GM19452 (cell line): ENCODE data around the gene MAGI2.
"Not testable (repeated sequence)": the region's sequence is repeated elsewhere in the genome, so short reads cannot be mapped to it uniquely, and the experiment has no call there.

Source experiments
- ATAC-seq: cut with Tn5 transposase; IDR thresholded peaks from one replicate; pipeline ENCODE4 v1.9.1; 2021; ENCODE audit not compliant: unreplicated experiment

The MAGI2 gene

DNA sequence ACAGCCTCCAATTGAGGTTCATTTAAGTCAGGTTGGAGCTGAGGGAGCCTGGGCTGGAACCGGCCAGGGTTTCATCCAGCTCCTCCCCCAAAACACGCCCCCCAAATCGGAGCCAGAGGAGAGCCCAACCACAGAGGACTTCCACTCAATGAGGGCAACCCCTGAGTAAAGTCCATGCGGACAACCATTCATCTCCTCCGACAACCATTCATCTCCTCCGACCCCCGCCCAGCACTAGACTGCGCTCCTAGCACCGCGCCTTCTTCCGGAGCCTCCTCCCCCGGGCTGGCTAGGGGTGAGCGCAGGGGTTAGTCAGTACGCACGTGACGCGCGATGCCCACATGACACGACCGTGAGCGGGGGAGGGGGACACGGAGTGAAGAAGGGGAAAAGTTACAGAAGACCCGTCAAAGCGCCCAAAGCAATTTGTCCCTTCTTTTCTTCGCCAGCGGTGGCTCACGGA is 1.4 kb downstream of the MAGI2 start:
- no peak for ATAC-seq

DNA sequence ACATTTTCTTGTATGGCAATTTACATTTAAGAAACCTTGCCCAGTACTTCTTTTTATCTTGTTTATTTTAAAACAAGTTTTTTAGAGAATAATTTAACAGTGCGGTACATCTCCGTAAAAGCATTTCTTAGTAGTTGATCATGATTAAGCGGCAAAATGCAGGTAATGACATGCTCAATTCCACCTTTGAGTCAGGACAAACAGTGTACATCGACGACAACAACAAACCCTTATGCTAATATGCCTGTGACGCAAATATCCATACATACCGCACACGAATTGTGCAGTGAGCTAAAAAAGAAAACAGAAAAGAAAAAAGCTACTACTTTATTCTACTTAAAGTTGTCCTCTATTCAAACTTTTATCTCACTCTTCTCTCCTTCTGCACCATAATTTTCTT is 1.9 kb downstream of the MAGI2 start:
- ATAC-seq, result no peak

DNA sequence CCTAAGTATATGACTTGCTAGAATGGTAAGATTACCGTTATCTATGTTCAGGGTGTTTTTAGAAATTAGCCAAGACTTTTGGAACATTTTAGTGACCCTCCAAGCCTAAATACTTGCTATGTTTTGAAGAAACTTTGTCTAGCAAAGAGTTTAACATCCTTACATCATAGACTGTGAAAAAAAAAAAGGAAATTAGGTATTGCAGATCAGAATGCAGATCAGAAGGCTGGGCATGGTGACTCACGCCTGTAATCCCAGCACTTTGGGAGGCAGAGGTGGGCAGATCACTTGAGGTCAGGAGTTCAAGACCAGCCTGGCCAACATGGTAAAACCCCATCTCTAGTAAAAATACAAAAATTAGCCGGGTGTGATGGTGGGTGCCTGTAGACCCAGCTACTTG is 10.7 kb downstream of the MAGI2 start:
- ATAC-seq, result not testable (repeated sequence)

DNA sequence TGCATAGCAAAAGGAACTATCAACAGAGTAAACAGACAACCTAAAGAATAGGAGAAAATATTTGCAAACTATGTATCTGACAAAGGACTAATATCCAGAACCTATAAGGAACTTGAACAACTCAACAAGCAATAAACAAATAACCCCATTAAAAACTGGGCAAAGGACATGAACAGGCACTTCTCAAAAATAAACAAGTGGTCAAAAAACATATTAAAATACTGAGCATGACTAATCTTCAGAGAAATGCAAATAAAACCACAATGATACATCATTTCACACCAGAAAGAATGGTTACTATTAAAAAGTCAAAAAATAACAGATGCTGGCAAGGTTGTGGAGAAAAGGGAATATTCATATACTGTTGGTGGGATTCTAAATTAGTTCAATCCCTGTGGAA is 17.1 kb downstream of the MAGI2 start:
- no peak for ATAC-seq

DNA sequence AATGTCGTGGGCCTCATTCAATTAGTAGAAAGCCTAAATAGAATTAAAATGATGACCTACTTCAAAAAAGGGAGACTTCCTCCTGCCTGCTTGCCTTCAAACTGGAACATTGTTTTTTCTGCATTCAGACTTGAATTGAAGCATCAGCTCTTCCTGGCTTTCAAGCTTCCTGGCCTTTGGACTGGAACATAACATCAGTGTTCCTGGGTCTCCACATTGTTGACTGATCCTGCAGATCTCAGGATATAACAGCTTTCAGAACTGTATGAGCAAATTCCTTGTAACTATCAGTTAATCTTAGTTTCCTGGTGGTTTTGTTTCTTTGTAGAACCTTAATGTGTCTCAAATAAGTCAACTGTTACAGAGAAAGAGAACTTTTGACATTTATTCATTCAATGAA is 18.6 kb downstream of the MAGI2 start:
- ATAC-seq, result no peak

DNA sequence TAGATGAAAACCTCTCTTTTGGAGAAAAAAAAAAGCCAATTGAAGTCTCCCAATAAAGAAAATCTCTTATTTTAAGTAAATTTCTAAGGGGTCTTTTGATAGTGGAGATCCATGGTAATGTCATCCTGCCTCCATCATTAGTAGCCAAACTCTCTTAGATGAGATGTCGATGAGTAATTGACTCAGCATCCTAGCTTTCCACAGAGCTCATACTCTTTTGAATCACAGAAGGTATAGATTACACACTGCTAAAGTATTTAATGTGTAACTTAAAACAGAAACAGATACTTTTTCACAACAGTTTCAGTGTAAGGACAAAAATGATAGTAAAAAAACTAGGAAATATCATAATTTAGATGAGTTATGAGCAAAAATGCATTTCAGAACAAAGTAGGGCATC is 19.4 kb downstream of the MAGI2 start:
- ATAC-seq, result no peak

DNA sequence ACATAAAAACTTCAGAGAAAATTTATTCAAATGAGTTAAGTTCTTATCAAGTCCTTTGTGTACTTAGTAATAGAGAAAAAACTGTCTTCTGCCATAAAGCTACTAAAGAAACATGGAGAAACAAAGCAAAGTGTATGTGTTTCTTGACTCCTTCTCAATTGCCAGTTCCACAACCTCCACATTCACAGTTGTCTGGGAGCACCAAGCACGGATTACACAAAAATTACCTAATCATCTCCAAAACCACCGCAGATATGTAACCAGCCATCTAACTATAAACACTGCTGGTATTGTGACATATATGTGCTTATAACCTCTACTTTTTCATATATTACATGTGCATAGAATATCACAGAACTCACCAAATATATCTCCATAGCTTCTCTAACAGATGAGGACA is 23.1 kb downstream of the MAGI2 start:
- ATAC-seq, result no peak

DNA sequence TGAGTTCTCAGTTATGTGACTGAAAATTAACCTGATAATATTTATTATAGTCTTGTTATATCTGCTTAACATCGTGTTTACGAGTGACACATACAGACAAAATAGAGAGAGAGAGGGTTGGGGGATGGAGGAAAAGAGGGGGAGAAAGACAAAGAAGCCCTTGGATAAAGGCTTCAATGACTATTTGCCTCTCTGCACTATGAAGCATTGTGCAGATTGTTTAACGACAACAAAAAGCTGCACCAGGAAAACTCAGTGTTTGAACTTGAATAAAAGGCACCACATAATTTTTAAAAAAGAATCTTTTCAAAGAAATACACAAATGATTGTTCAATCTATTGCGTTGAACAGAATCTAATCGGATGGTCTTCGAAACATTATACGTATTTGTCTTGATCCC is 27.8 kb downstream of the MAGI2 start:
- no peak for ATAC-seq

DNA sequence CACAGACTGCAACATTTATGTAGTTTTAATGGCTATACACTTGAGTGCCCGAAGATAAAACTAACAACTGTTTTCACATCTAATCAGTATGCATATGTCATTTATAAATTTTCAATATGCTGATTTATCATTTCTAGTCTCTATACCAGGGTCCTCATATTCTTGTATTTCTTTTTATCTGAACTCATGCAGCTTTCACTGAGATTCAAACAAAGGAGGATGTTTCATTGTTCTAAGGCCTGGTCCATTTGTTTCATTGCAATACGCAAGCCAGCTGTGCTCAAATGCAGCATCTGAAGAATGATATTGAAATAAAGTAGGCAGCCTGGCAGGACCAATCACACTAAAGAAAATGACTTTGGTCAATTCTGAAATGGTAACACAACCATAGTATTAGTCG is 31.7 kb downstream of the MAGI2 start:
- ATAC-seq, result no peak

DNA sequence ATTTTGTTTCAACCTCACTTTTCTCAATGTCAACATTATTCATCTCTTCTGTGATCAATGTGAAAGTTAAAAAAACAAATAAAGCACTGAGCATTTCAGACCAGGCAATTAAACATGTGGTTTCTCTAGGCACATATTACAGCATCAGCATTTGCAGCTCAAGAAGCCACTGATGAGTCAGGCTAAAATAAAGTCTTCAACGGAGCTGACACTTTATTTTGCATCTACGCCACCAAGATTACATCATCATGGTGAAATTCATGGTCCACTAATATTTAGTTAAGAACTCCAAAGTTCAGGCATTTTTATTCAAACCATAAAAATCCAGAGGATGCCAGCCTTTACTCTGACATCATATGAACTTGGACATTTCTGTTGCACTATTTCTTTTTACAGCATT is 33.0 kb downstream of the MAGI2 start:
- no peak for ATAC-seq

DNA sequence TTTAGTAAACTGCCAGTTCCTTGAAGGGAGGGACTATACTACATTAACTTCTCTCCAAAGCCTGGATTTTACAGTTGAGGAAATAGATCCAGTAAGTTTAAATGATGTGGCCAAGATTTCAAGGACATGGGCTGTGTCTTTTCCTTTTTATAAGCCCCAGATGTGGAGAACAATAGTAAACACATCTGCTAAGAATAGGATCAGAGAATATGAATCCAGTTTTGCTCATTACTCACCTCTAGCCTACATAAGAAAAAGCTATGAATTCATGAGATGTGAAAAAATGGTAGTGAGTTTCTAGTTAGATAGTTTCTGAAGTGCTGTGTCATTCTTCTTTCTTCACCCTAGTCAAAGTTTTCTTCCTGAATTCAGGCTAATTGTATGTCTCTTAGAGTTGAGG is 38.6 kb downstream of the MAGI2 start:
- no peak for ATAC-seq

DNA sequence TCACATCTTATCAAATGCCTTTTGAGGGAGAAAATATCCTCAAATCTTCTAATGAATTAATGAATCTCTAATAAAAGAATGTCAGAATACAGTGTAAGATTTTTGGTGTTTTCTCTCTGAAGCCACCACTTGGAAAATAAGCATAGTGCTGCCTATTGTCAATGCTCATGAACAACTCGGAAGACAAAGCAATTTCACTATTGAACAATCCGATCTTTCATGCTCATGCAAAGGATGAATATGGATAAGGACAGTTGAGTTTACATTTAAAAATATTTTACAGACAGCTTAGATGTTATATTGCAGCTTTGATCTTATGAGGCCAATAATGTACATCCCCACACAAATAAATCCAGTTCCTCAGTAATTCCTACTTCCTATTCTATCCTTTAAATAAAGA is 40.6 kb downstream of the MAGI2 start:
- no peak for ATAC-seq

DNA sequence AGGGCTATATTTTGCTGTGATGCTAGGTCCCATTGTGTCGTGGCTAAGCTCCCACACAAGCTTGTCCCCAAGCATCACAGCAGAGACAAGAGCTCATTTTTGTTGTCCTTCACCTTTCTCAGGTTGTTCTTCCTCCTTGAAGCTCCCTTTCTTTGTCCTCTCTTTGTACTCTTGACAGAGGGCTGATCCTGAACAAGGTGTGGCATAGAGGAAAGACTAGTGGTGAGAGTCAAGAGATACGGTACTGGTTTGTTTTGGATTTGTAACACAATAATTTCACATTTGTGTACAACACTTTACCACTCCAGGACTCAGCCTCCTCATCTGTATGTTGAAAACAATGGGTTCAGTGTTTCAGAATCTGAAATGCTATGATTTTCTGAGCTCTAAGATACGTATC is 41.0 kb downstream of the MAGI2 start:
- ATAC-seq, result no peak

DNA sequence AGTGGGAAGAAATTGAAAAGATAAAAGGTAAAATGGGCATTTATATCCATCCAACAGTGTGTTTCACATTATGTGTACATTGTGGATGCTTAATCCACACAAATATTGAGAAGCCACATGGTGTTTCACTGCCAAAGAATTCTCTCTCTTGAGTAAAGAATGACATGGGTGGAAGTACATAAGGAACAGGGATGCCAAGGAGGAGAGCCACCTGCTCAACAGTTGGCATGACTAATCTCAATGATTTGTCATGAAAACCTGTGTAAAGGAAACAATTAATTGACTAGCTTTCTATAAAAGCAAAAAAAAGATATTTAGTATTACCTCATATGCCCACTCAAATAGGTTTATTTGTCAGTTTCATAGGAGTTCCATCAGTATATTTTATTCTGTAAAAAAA is 43.1 kb downstream of the MAGI2 start:
- no peak for ATAC-seq

DNA sequence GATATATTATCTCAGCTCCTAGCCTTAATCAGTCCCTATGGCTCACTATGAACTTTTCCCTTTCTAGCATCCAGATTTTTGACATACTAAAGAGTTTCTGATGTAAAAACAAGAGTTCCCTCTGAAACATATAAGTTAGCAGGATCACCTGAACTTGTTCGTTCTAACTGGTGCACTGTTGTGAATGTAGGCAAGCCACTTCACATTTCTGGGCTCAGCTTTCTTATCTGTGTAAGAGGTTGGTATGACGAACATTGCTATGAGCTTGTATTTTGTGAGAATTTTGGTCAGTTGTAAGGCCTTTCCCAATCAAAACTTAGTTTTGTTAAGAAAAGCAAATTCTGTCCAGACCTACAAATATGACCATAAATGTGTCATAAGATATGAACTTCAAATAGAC is 46.1 kb downstream of the MAGI2 start:
- no peak for ATAC-seq

DNA sequence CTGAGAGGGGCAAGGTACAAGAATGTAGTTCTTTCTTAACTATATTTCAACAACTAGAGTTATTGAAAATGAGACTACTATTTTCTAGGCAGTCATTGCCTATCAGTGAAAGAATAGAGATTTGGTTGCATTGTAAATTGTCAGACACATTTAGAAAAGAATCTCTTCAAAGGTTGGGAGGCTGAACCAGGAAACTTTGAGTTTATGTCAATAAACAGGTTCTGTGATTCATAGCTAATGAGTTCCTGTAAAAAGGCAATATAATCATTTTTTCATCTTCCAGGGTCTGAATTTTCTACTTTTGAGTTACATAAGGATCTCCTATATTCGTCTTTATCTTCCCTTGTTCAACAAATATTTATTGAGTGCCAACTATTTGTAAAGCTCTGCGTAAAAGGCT is 47.1 kb downstream of the MAGI2 start:
- ATAC-seq, result no peak

DNA sequence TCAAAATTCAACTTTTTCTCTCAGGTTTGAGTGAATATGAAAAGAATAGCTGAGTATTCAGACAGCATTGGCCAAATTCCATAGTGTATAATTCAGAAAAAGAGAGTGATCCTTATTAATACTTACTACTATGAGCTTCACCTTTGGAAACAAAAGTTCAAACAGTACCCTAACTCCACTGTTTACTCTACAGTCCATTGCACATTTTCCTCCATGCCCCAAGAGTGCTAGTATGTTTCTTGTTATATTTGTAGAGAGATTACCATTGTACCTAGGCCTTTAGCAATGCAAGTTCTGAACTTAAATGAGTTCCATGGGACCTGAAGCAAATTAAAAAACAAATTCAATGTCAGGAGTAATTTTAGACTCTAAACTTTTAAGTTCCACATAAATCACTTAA is 48.1 kb downstream of the MAGI2 start:
- ATAC-seq, result no peak

DNA sequence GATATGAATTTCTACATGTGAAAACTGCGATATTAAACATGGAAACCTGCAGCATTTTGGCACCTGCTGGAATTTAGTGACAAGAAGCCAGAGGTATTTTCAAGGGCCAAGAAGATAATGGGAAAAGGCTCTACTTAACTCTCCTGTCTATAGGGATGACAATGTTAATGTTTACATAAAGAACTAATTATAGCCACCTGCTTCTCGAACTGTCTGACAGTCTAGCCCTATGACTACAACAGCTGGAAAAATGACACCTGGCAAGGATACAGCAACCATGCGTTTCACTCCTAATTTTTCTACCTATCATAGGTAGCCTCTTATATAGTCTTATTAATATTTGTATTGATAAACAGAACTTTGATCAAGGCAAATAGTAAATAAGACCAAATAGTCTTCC is 49.6 kb downstream of the MAGI2 start:
- ATAC-seq, result no peak

DNA sequence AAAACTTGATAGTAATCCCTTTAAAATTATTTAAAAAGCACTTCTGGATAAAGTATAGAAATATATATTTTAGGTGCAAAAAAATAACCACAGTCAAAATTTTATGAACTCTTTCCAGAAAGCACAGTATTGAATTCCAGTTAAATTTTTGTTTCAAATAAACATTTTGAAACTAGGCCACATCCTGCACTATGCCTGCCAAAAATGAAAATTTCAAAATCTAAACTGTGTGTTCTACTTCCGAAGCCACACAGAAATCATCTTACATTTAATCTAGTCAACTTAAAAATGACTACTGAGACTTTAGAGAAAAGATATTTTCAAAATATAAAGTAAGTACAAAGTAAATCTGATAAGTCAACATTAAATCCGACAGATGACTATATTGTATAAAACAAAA is 50.0 kb downstream of the MAGI2 start:
- ATAC-seq, result no peak

DNA sequence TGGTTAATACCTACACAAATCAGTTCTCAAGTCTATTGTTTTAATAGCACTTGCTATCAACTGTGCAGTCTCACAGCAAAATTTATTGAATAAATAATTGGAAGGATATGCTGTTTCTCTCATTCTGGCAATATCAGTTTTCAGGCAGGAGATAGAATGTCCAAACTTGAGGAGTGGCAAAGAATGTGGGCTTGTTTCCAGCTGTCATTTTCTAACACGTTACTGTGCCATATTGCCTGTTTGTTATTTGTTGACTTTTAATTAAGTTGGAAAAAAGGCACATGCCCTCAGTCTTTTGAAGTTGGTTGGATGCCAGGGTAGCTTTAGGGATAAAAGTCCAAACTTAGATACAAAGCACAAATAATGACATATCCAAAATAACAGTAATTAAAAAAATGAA is 52.2 kb downstream of the MAGI2 start:
- no peak for ATAC-seq

DNA sequence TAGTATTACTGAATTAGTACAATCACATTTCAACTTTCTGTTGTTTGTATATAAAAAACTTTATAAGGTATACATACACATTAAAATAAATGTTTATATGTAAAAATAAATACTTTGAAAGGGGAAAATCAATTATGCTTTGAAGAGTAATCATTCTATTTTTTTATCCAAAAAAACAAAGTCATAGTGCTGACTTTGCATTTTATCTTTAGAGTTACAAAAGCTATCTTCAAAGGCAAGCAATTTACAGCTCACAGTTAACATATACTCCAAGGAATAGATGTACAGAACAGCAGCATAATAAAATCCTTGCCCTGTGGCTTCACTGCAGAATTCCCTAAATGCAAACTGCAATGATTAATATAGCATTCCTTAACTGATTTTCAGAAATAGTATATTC is 53.2 kb downstream of the MAGI2 start:
- ATAC-seq, result no peak

DNA sequence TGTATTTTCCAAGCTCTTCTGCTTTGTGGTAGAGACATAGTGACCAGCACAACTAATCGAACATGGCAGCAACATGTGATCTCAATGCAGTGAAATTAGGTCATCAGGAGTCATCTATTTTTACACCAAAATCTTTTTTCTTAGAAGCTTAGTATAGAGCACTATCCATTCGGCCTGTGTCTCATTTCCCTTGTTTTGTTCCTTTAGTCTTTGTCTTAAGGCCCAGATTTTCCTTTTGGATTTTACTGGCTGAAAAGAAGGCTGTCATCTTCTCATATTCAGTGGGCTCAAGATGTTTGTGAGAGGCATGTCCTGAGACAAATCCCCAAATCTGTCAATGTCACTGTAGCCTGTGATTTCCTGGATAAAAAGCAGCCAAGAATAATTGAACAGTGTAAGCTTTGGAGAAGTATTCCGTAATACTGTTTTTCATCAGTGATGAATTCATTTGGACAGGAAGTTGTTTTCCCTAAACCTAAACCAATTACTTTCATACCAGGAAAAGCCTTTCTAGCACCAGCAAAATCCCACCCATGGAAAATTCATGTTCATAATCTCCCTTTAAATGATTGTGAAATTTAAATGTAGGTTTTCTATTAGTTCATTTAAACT is 55.2 kb downstream of the MAGI2 start:
- no peak for ATAC-seq

DNA sequence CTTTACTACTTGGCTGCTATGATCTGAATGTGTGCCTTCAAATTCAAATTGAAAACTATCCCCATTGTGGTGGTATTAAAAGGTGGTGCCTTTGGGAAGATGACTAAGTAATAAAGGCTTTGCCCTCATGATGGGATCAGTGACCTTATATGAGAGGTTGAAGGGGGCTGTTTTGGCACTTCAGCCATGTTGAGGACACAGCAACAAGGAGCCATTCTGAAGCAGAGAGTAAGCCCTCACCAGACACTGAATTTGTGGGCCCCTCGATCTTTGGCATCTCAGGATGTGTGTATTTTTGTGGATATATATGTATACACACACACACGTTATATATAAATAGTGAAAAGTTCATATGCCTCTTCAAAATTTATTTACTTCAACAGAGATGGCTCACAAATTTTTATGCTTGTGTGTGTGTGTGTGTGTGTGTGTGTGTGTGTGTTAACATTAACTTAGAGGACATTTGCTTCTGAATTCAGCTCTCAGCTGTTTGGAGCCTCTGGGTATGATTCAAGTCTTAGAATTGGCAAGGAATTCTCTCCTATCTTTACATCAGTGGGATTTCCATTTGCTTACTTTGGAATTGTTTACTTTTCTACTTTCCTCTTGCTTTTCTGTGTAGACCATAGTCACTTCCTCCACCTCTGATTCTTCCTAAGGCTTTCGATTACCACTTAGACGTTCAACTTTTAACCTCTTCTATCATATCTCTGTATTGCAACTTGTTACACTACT is 66.6 kb downstream of the MAGI2 start:
- ATAC-seq, result no peak
